ENCODE measurements around the gene UBTF. TPM values are rescaled to one million over a fixed set of nuclear protein-coding genes. Genes with fewer than 3 reads are reported as not detected.
A peak's percentile ranks its signal among the peaks of the same experiment; 100 is the strongest.

Gene UBTF
- total RNA-seq, 1 experiment from 2014 or later = 75.9 TPM

DNA sequence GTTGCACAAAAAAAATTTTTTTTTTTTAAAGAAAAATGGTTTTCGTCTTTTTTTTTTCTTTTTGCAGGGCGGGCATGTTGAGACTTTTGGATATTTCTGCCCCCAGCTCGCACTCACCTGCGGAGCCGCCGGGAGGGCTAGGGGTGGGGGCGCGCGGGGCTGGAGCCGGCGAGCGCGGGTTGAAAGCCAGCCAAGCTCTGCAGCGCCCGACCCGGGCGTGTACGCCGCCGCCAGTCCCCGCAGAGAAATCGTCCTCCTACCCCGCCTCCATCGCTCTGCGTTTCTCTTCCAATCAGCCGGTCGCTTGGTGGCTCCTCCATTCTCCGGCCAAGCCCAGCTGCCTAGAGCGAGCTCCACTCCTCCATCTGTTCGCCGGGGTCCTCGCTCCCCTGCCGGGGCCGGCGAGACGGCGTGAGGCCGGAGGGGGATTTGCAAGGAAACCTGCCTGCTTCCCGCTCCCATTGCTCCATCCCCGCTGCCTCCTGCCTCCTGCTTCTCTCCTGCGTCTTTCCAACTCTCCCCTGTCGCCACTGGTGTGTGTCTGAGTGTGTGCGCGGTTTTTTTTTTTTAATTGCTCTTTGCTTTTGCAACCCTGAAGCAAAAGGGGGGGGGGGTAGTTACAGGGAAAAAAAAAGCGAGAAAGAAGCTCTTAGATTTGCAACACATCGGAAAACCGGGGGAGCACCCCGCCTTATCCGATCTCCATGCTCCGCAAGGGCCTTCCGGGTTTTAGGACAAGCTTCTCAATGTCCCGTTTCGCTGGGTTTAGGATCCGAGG is 1.8 kb upstream of the UBTF start (continued):
- TF ChIP-seq, protein P1, sequence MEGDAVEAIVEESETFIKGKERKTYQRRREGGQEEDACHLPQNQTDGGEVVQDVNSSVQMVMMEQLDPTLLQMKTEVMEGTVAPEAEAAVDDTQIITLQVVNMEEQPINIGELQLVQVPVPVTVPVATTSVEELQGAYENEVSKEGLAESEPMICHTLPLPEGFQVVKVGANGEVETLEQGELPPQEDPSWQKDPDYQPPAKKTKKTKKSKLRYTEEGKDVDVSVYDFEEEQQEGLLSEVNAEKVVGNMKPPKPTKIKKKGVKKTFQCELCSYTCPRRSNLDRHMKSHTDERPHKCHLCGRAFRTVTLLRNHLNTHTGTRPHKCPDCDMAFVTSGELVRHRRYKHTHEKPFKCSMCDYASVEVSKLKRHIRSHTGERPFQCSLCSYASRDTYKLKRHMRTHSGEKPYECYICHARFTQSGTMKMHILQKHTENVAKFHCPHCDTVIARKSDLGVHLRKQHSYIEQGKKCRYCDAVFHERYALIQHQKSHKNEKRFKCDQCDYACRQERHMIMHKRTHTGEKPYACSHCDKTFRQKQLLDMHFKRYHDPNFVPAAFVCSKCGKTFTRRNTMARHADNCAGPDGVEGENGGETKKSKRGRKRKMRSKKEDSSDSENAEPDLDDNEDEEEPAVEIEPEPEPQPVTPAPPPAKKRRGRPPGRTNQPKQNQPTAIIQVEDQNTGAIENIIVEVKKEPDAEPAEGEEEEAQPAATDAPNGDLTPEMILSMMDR (IDR thresholded peaks at IDR 0.05) = no peak
- TF ChIP-seq FOXP1 (CRISPR knock-in tag; IDR thresholded peaks at IDR 0.05; ENCODE audit: borderline replicate concordance) (peak; percentile 44; the same call in 1 of the 2 replicates), ZNF671 (CRISPR knock-in tag; IDR thresholded peaks at IDR 0.05) (no peak), IRF2 (CRISPR knock-in tag; IDR thresholded peaks at IDR 0.05; ENCODE audit: borderline replicate concordance, low read depth) (no peak), ZNF317 (CRISPR knock-in tag; IDR thresholded peaks at IDR 0.05; ENCODE audit: borderline replicate concordance, low read depth) (no peak), ZBTB21 (CRISPR knock-in tag; IDR thresholded peaks at IDR 0.05; ENCODE audit: borderline replicate concordance) (no peak), EMX1 (CRISPR knock-in tag; IDR thresholded peaks at IDR 0.05) (no peak), ZNF138 (CRISPR knock-in tag; conservative IDR thresholded peaks at IDR 0.05) (no peak), ZNF219 (CRISPR knock-in tag; IDR thresholded peaks at IDR 0.05; ENCODE audit: borderline replicate concordance) (no peak), NR1H2 (CRISPR knock-in tag; IDR thresholded peaks at IDR 0.05) (no peak), PRRX2 (CRISPR knock-in tag; IDR thresholded peaks at IDR 0.05) (no peak), JAZF1 (CRISPR knock-in tag; IDR thresholded peaks at IDR 0.05) (no peak), ZNF396 (CRISPR knock-in tag; IDR thresholded peaks at IDR 0.05; ENCODE audit: borderline replicate concordance) (no peak), RELA (CRISPR knock-in tag; IDR thresholded peaks at IDR 0.05; ENCODE audit: borderline replicate concordance) (no peak), ZNF423 (CRISPR knock-in tag; IDR thresholded peaks at IDR 0.05) (no peak), ELF4 (CRISPR knock-in tag; IDR thresholded peaks at IDR 0.05; ENCODE audit: low read depth) (no peak), NFYB (CRISPR knock-in tag; conservative IDR thresholded peaks at IDR 0.05; ENCODE audit: low read depth) (no peak)
- TF ChIP-seq, protein P2, sequence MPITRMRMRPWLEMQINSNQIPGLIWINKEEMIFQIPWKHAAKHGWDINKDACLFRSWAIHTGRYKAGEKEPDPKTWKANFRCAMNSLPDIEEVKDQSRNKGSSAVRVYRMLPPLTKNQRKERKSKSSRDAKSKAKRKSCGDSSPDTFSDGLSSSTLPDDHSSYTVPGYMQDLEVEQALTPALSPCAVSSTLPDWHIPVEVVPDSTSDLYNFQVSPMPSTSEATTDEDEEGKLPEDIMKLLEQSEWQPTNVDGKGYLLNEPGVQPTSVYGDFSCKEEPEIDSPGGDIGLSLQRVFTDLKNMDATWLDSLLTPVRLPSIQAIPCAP (CRISPR knock-in tag; IDR thresholded peaks at IDR 0.05) = 0 out of 2 replicates have a peak, but pooled peaks have one; percentile 30
- TF ChIP-seq, protein P3, sequence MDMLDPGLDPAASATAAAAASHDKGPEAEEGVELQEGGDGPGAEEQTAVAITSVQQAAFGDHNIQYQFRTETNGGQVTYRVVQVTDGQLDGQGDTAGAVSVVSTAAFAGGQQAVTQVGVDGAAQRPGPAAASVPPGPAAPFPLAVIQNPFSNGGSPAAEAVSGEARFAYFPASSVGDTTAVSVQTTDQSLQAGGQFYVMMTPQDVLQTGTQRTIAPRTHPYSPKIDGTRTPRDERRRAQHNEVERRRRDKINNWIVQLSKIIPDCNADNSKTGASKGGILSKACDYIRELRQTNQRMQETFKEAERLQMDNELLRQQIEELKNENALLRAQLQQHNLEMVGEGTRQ (CRISPR knock-in tag; IDR thresholded peaks at IDR 0.05) = no peak
- TF ChIP-seq, protein P4, sequence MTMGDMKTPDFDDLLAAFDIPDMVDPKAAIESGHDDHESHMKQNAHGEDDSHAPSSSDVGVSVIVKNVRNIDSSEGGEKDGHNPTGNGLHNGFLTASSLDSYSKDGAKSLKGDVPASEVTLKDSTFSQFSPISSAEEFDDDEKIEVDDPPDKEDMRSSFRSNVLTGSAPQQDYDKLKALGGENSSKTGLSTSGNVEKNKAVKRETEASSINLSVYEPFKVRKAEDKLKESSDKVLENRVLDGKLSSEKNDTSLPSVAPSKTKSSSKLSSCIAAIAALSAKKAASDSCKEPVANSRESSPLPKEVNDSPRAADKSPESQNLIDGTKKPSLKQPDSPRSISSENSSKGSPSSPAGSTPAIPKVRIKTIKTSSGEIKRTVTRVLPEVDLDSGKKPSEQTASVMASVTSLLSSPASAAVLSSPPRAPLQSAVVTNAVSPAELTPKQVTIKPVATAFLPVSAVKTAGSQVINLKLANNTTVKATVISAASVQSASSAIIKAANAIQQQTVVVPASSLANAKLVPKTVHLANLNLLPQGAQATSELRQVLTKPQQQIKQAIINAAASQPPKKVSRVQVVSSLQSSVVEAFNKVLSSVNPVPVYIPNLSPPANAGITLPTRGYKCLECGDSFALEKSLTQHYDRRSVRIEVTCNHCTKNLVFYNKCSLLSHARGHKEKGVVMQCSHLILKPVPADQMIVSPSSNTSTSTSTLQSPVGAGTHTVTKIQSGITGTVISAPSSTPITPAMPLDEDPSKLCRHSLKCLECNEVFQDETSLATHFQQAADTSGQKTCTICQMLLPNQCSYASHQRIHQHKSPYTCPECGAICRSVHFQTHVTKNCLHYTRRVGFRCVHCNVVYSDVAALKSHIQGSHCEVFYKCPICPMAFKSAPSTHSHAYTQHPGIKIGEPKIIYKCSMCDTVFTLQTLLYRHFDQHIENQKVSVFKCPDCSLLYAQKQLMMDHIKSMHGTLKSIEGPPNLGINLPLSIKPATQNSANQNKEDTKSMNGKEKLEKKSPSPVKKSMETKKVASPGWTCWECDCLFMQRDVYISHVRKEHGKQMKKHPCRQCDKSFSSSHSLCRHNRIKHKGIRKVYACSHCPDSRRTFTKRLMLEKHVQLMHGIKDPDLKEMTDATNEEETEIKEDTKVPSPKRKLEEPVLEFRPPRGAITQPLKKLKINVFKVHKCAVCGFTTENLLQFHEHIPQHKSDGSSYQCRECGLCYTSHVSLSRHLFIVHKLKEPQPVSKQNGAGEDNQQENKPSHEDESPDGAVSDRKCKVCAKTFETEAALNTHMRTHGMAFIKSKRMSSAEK (CRISPR knock-in tag; IDR thresholded peaks at IDR 0.05; ENCODE audit: borderline replicate concordance) = no peak
- TF ChIP-seq, protein P5, sequence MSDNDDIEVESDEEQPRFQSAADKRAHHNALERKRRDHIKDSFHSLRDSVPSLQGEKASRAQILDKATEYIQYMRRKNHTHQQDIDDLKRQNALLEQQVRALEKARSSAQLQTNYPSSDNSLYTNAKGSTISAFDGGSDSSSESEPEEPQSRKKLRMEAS (CRISPR knock-in tag; IDR thresholded peaks at IDR 0.05) = no peak
- TF ChIP-seq, protein P6, sequence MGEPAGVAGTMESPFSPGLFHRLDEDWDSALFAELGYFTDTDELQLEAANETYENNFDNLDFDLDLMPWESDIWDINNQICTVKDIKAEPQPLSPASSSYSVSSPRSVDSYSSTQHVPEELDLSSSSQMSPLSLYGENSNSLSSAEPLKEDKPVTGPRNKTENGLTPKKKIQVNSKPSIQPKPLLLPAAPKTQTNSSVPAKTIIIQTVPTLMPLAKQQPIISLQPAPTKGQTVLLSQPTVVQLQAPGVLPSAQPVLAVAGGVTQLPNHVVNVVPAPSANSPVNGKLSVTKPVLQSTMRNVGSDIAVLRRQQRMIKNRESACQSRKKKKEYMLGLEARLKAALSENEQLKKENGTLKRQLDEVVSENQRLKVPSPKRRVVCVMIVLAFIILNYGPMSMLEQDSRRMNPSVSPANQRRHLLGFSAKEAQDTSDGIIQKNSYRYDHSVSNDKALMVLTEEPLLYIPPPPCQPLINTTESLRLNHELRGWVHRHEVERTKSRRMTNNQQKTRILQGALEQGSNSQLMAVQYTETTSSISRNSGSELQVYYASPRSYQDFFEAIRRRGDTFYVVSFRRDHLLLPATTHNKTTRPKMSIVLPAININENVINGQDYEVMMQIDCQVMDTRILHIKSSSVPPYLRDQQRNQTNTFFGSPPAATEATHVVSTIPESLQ (CRISPR knock-in tag; IDR thresholded peaks at IDR 0.05) = no peak
- TF ChIP-seq, protein P7, sequence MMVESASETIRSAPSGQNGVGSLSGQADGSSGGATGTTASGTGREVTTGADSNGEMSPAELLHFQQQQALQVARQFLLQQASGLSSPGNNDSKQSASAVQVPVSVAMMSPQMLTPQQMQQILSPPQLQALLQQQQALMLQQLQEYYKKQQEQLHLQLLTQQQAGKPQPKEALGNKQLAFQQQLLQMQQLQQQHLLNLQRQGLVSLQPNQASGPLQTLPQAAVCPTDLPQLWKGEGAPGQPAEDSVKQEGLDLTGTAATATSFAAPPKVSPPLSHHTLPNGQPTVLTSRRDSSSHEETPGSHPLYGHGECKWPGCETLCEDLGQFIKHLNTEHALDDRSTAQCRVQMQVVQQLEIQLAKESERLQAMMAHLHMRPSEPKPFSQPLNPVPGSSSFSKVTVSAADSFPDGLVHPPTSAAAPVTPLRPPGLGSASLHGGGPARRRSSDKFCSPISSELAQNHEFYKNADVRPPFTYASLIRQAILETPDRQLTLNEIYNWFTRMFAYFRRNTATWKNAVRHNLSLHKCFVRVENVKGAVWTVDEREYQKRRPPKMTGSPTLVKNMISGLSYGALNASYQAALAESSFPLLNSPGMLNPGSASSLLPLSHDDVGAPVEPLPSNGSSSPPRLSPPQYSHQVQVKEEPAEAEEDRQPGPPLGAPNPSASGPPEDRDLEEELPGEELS (CRISPR knock-in tag; IDR thresholded peaks at IDR 0.05) = 0 out of 2 replicates have a peak, but pooled peaks have one; percentile 14
- TF ChIP-seq, protein P8, sequence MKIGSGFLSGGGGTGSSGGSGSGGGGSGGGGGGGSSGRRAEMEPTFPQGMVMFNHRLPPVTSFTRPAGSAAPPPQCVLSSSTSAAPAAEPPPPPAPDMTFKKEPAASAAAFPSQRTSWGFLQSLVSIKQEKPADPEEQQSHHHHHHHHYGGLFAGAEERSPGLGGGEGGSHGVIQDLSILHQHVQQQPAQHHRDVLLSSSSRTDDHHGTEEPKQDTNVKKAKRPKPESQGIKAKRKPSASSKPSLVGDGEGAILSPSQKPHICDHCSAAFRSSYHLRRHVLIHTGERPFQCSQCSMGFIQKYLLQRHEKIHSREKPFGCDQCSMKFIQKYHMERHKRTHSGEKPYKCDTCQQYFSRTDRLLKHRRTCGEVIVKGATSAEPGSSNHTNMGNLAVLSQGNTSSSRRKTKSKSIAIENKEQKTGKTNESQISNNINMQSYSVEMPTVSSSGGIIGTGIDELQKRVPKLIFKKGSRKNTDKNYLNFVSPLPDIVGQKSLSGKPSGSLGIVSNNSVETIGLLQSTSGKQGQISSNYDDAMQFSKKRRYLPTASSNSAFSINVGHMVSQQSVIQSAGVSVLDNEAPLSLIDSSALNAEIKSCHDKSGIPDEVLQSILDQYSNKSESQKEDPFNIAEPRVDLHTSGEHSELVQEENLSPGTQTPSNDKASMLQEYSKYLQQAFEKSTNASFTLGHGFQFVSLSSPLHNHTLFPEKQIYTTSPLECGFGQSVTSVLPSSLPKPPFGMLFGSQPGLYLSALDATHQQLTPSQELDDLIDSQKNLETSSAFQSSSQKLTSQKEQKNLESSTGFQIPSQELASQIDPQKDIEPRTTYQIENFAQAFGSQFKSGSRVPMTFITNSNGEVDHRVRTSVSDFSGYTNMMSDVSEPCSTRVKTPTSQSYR (CRISPR knock-in tag; IDR thresholded peaks at IDR 0.05) = no peak
